K562 (cell line): ENCODE measurements around the gene TXN. TPM values are rescaled to one million over a fixed set of nuclear protein-coding genes. Genes with fewer than 3 reads are reported as not detected.

Experiments used
- ADNP ChIP-seq: fragments of 200-800 bp; sonication (Bioruptor generic); IDR thresholded peaks from 2 replicates; pipeline ENCODE4 v1.6.1; 2016; ENCODE audit warnings: missing genetic modification characterization, missing compliant biosample characterization
- DMBX1 ChIP-seq: fragments of 250-450 bp; sonication (Bioruptor Pico); IDR thresholded peaks from 2 replicates; pipeline ENCODE4 v1.8.0; 2022; ENCODE audit warnings: inconsistent platforms, mild to moderate bottlenecking, moderate library complexity, borderline replicate concordance
- EP300 ChIP-seq: IDR thresholded peaks from 2 replicates; pipeline ENCODE4 v1.6.1; 2012; ENCODE audit warnings: low read length, improper control_type of control experiment
- ETV1 ChIP-seq: fragments of 450-650 bp; conservative IDR thresholded peaks from 2 replicates; pipeline ENCODE4 v1.6.1; 2016; ENCODE audit warnings: missing genetic modification characterization, control low read depth, low read depth, missing compliant biosample characterization
- ETV6 ChIP-seq, 3 experiments: fragments of 150-350 bp in 1 of 3; sonication (generic) in 1 of 3; formaldehyde crosslinking in 1 of 3; IDR thresholded peaks; 2 replicates each; pipeline versions ENCODE4 v1.6.1 to v1.8.0; 2014 to 2022; ENCODE audit warnings: borderline replicate concordance in 2 of 3, low read depth in 2 of 3, antibody characterized with exemption in 1 of 3, low read length in 1 of 3, mild to moderate bottlenecking in 1 of 3, missing genetic modification reagents in 1 of 3
- KDM2B ChIP-seq: fragments of 250-450 bp; sonication (Bioruptor Pico); IDR thresholded peaks from 2 replicates; pipeline ENCODE4 v1.8.0; 2021; ENCODE audit warnings: mild to moderate bottlenecking, moderate library complexity
- OTX1 ChIP-seq: fragments of 450-650 bp; formaldehyde crosslinking; IDR thresholded peaks from 2 replicates; pipeline ENCODE4 v1.4.0; 2022; ENCODE audit warnings: mild to moderate bottlenecking
- RBM15 ChIP-seq: fragments of 200-400 bp; formaldehyde crosslinking; IDR thresholded peaks from 2 replicates; pipeline ENCODE4 v1.6.1; 2018; ENCODE audit warnings: mild to moderate bottlenecking, low read length, moderate library complexity; ENCODE audit not compliant: insufficient read depth
- RBM25 ChIP-seq: fragments of 200-400 bp; formaldehyde crosslinking; IDR thresholded peaks from 2 replicates; pipeline ENCODE4 v1.6.1; 2018; ENCODE audit warnings: low read length, low read depth, moderate library complexity; ENCODE audit not compliant: severe bottlenecking
- SFPQ ChIP-seq: fragments of 200-400 bp; formaldehyde crosslinking; IDR thresholded peaks from 2 replicates; pipeline ENCODE4 v1.6.1; 2017; ENCODE audit warnings: mild to moderate bottlenecking, low read depth, low read length, moderate library complexity
- SMARCC2 ChIP-seq: fragments of 450-650 bp; IDR thresholded peaks from 2 replicates; pipeline ENCODE4 v1.6.1; 2017; ENCODE audit warnings: antibody characterized with exemption, moderate library complexity, mild to moderate bottlenecking, low read depth
- STAT5A ChIP-seq: IDR thresholded peaks from 2 replicates; pipeline ENCODE4 v1.6.1; 2012; ENCODE audit warnings: low read length, inconsistent platforms, borderline replicate concordance
- TBL1XR1 ChIP-seq, 2 experiments: IDR thresholded peaks; 2 replicates each; pipeline ENCODE4 v1.6.1; 2012; ENCODE audit warnings: improper control_type of control experiment in 2 of 2, low read length in 2 of 2, mild to moderate bottlenecking in 1 of 2
- TSHZ1 ChIP-seq: fragments of 250-450 bp; sonication (Bioruptor Pico); IDR thresholded peaks from 2 replicates; pipeline ENCODE4 v1.4.0; 2020; ENCODE audit warnings: mild to moderate bottlenecking, moderate library complexity
- ZBTB43 ChIP-seq: sonication (generic); formaldehyde crosslinking; IDR thresholded peaks from 2 replicates; pipeline ENCODE4 v1.8.0; 2023; ENCODE audit warnings: mild to moderate bottlenecking, missing genetic modification reagents
- ZNF282 ChIP-seq: sonication (generic); formaldehyde crosslinking; IDR thresholded peaks from 2 replicates; pipeline ENCODE4 v1.8.1; 2023; ENCODE audit warnings: missing genetic modification reagents
- ZNF436 ChIP-seq: fragments of 250-450, 450-650 bp; sonication (Bioruptor Pico); formaldehyde crosslinking; IDR thresholded peaks from 2 replicates; pipeline ENCODE4 v1.7.0; 2020; ENCODE audit warnings: mild to moderate bottlenecking
- polyA plus RNA-seq, 8 experiments: library from polyadenylated mRNA; depleted of rRNA in 4 of 8; stranded (reverse) in 5 of 8; unstranded in 3 of 8; fragments of >200 nt; fragmentation: Nextera tagmentation in 2 of 8; fragmentation: Illumina TruSeq in 1 of 8; extraction: Ambion mirVana in 2 of 8; extraction: Trizol in 1 of 8; gene quantifications; 2 replicates each; pipeline versions ENCODE4 v1.2.1 to v1.2.3, GENCODE V29; 2011 to 2014; ENCODE audit warnings: inconsistent platforms in 1 of 8, missing spikeins in 1 of 8
- total RNA-seq, 7 experiments: library from RNA; depleted of rRNA in 6 of 7; stranded (reverse); fragments of >200 nt in 6 of 7; fragmentation: Illumina TruSeq in 2 of 7; extraction: Trizol in 2 of 7; gene quantifications; 2 replicates each; pipeline versions ENCODE4 v1.2.1 to v1.2.3, GENCODE V29; 2011 to 2021; ENCODE audit warnings: low replicate concordance in 1 of 7
- TF ChIP-seq, protein P1 (sequence below): IDR thresholded peaks from 3 replicates; pipeline ENCODE4 v1.6.1; 2011; ENCODE audit warnings: borderline replicate concordance, mild to moderate bottlenecking; ENCODE audit not compliant: insufficient read length, insufficient read depth

Gene TXN
- total and polyA plus RNA-seq, 9 of the 15 experiments (the other 6 are each of a cell fraction or from before 2014, with no cell fraction given): 272 to 1,596 (median 514) TPM

GRCh38 chr9:110256380-110257096 is at the start of gene TXN (continued):
- TF ChIP-seq OTX1 (no peak), STAT5A (peak; percentile 72), SMARCC2 (no peak), ZNF436 (no peak), TSHZ1 (CRISPR knock-in tag) (no peak), RBM25 (no peak), RBM15 (no peak), SFPQ (no peak), EP300 (peak; percentile 82), ZNF282 (CRISPR knock-in tag) (no peak), TBL1XR1 (IDR thresholded peaks at IDR 0.05; ENCODE audit: low read length in 2 of 2) (0 out of 4 replicates have a peak, but pooled peaks have one; percentile 40 to 41), KDM2B (no peak), ADNP (no peak), DMBX1 (no peak), ETV6 (IDR thresholded peaks at IDR 0.05; ENCODE audit: borderline replicate concordance in 1 of 2, low read depth in 2 of 2, low read length in 1 of 2) (no peak), ETV6 (CRISPR knock-in tag; IDR thresholded peaks at IDR 0.05; ENCODE audit: borderline replicate concordance) (no peak), ETV1 (no peak), ZBTB43 (no peak)
- TF ChIP-seq, protein P1, sequence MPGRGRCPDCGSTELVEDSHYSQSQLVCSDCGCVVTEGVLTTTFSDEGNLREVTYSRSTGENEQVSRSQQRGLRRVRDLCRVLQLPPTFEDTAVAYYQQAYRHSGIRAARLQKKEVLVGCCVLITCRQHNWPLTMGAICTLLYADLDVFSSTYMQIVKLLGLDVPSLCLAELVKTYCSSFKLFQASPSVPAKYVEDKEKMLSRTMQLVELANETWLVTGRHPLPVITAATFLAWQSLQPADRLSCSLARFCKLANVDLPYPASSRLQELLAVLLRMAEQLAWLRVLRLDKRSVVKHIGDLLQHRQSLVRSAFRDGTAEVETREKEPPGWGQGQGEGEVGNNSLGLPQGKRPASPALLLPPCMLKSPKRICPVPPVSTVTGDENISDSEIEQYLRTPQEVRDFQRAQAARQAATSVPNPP: no peak
